K562 (cell line): ENCODE results near the gene ZNF609. TPM values are rescaled to one million over a fixed set of nuclear protein-coding genes. Genes with fewer than 3 reads are reported as not detected.

Experiments
- ATAC-seq: fragments of 200-7000 bp; cut with Tn5 transposase; 3 replicates; pipeline ENCODE4 v1.9.1; 2020; ENCODE audit warnings: moderate library complexity
- BruUV-seq: library from RNA; stranded (reverse); fragments of 400-500 nt; replicated peaks from 2 replicates; lab custom pipeline; 2021; lab: Mats Ljungman, UMichigan
- CTCF ChIA-PET: fragments of 300-600 bp; formaldehyde crosslinking; extraction: SDS; loops from one replicate; lab custom pipeline; 2021; ENCODE audit warnings: low intra/inter-chr PET ratio; lab: Yijun Ruan, JAX
- POLR2A ChIA-PET: fragments of 300-600, 350-650 bp; sonication (Branson Sonifier 250); formaldehyde crosslinking; extraction: SDS; loops from one replicate; lab custom pipeline; 2021; ENCODE audit warnings: antibody characterized with exemption, inconsistent platforms; lab: Yijun Ruan, JAX
- DNase-seq, 4 experiments: peaks; one replicate each; pipeline versions ENCODE4 v3.0.0 to v3.0.0-alpha.2; 2011 to 2018; ENCODE audit warnings: low spot score in 3 of 4, mixed read lengths in 3 of 4; ENCODE audit errors: extremely low read depth in 1 of 4
- FAIRE-seq: peaks from 2 replicates; lab custom pipeline; 2011; peaks lifted over from hg19 to GRCh38; lab: Jason Lieb, UNC
- H2AFZ ChIP-seq: 2 replicates; pipeline ENCODE4 v1.6.0; 2011; ENCODE audit warnings: low read depth, low read length, control low read depth, inconsistent platforms
- H3K27ac ChIP-seq: fragments of 200-600 bp; 3 replicates; pipeline ENCODE4 v1.8.0; 2011; ENCODE audit warnings: low read depth, mild to moderate bottlenecking, control low read depth, inconsistent platforms, low read length, moderate library complexity, mixed read lengths; ENCODE audit errors: extremely low read depth
- H3K27me3 ChIP-seq, 2 experiments: fragments of 300-600 bp in 1 of 2; 2 replicates in 1 of 2; 3 replicates in 1 of 2; pipeline versions ENCODE4 v1.6.0 to v1.8.0; 2011; ENCODE audit warnings: inconsistent platforms in 2 of 2, low read length in 2 of 2, mild to moderate bottlenecking in 1 of 2, mixed read lengths in 1 of 2, moderate library complexity in 1 of 2; ENCODE audit not compliant: control insufficient read depth in 2 of 2, insufficient read depth in 2 of 2
- H3K36me3 ChIP-seq: fragments of 300-600 bp; 3 replicates; pipeline ENCODE4 v1.8.0; 2011; ENCODE audit warnings: mild to moderate bottlenecking, low read length, inconsistent platforms; ENCODE audit not compliant: control insufficient read depth, insufficient read depth
- H3K4me1 ChIP-seq, 2 experiments: fragments of 200-600 bp in 1 of 2; replicated peaks in 1 of 2; 2 replicates in 1 of 2; 3 replicates in 1 of 2; pipeline versions ENCODE4 v1.5.1 to v1.8.0; 2011; ENCODE audit warnings: inconsistent platforms in 2 of 2, low read length in 2 of 2, mild to moderate bottlenecking in 1 of 2, mixed read lengths in 1 of 2, moderate library complexity in 1 of 2; ENCODE audit not compliant: control insufficient read depth in 2 of 2, insufficient read depth in 2 of 2
- H3K4me2 ChIP-seq: 2 replicates; pipeline ENCODE4 v1.6.1; 2011; ENCODE audit warnings: low read length, control low read depth, inconsistent platforms, mixed read lengths; ENCODE audit not compliant: insufficient read depth
- H3K4me3 ChIP-seq: fragments of 200-600 bp; sonication (generic), shearing (Covaris generic); 2 replicates; pipeline ENCODE4 v1.5.1; 2016; ENCODE audit warnings: control low read depth, inconsistent platforms
- H3K79me2 ChIP-seq: fragments of 200-600 bp; 3 replicates; pipeline ENCODE4 v1.8.0; 2011; ENCODE audit warnings: low read length, inconsistent platforms; ENCODE audit not compliant: control insufficient read depth, insufficient read depth
- H3K9ac ChIP-seq, 2 experiments: 2 replicates each; pipeline versions ENCODE4 v1.6.0 to v1.6.1; 2011; ENCODE audit warnings: low read depth in 2 of 2, low read length in 2 of 2, control low read depth in 1 of 2, inconsistent platforms in 1 of 2, mild to moderate bottlenecking in 1 of 2, mixed read lengths in 1 of 2; ENCODE audit not compliant: insufficient read depth in 1 of 2
- H3K9me1 ChIP-seq: one replicate; pipeline ENCODE4 v1.6.0; 2011; ENCODE audit warnings: inconsistent platforms, mild to moderate bottlenecking, low read length, moderate library complexity; ENCODE audit not compliant: control insufficient read depth, insufficient read depth
- H3K9me3 ChIP-seq: replicated peaks from 2 replicates; pipeline ENCODE4 v1.5.1; 2011; ENCODE audit warnings: low read depth, low read length, inconsistent platforms; ENCODE audit not compliant: control insufficient read depth, insufficient read depth
- H4K20me1 ChIP-seq: replicated peaks from 2 replicates; pipeline ENCODE4 v1.6.1; 2011; ENCODE audit warnings: low read length, inconsistent platforms, mixed read lengths; ENCODE audit not compliant: control insufficient read depth, insufficient read depth
- CC2D1A ChIP-seq: fragments of 450-650 bp; IDR thresholded peaks from 2 replicates; pipeline ENCODE4 v1.6.1; 2017; ENCODE audit warnings: mild to moderate bottlenecking
- ETS2 ChIP-seq: IDR thresholded peaks from 2 replicates; pipeline ENCODE4 v1.6.1; 2016; ENCODE audit warnings: borderline replicate concordance, missing genetic modification characterization, mild to moderate bottlenecking, moderate library complexity, missing compliant biosample characterization; ENCODE audit not compliant: poor library complexity, severe bottlenecking
- MTA3 ChIP-seq: fragments of 450-650 bp; formaldehyde crosslinking; IDR thresholded peaks from 2 replicates; pipeline ENCODE4 v1.6.1; 2017; ENCODE audit warnings: mild to moderate bottlenecking, borderline replicate concordance
- SMARCE1 ChIP-seq: fragments of 450-650 bp; IDR thresholded peaks from 2 replicates; pipeline ENCODE4 v1.7.1; 2016; ENCODE audit warnings: mild to moderate bottlenecking
- SMC3 ChIP-seq: conservative IDR thresholded peaks from 2 replicates; pipeline ENCODE4 v1.6.1; 2011; ENCODE audit warnings: low read depth, low read length, improper control_type of control experiment; ENCODE audit not compliant: insufficient read depth
- SRSF1 ChIP-seq: fragments of 200-400 bp; formaldehyde crosslinking; IDR thresholded peaks from 2 replicates; pipeline ENCODE4 v1.6.1; 2017; ENCODE audit warnings: mild to moderate bottlenecking, low read depth, low read length, moderate library complexity
- SRSF9 ChIP-seq: fragments of 200-400 bp; formaldehyde crosslinking; IDR thresholded peaks from 2 replicates; pipeline ENCODE4 v1.6.1; 2017; ENCODE audit warnings: low read depth, low read length, borderline replicate concordance
- TCF15 ChIP-seq: fragments of 250-450 bp; sonication (Bioruptor Pico); IDR thresholded peaks from 2 replicates; pipeline ENCODE4 v1.8.0; 2022; ENCODE audit warnings: moderate library complexity, mild to moderate bottlenecking, inconsistent platforms
- U2AF2 ChIP-seq: fragments of 200-400 bp; formaldehyde crosslinking; optimal IDR thresholded peaks from 2 replicates; pipeline ENCODE3; 2017; ENCODE audit warnings: low read depth, mild to moderate bottlenecking, low read length
- ZNF384 ChIP-seq: IDR thresholded peaks from 2 replicates; pipeline ENCODE4 v1.6.1; 2012; ENCODE audit warnings: low read depth, low read length, improper control_type of control experiment
- ZNF41 ChIP-seq: fragments of 250-450 bp; sonication (Bioruptor Pico); conservative IDR thresholded peaks from 2 replicates; pipeline ENCODE4 v1.4.0; 2020; ENCODE audit warnings: mild to moderate bottlenecking
- ZNF586 ChIP-seq: fragments of 450-650 bp; formaldehyde crosslinking; conservative IDR thresholded peaks from 2 replicates; pipeline ENCODE4 v1.4.0; 2020; ENCODE audit warnings: mild to moderate bottlenecking, moderate library complexity
- WGBS: fragments of 100-300 bp; shearing (Covaris generic); methylation state at CpG from one replicate; pipeline ENCODE4 v1.1.6; 2016; ENCODE audit warnings: low coverage, mixed read lengths; ENCODE audit not compliant: insufficient coverage; ENCODE audit errors: missing lambda C conversion rate; 5-methylcytosine and 5-hydroxymethylcytosine counted together
- in situ Hi-C: fragments of 300-500 bp; cut with MboI; formaldehyde crosslinking; loops from 4 replicates; pipeline ENCODE4 v1.15.0; 2018; ENCODE audit warnings: inconsistent platforms, mixed read lengths
- intact Hi-C: fragments of 100-400 bp; cut with micrococcal nuclease; formaldehyde crosslinking; loops from 2 replicates; pipeline ENCODE4 v1.14.2; 2022
- polyA plus RNA-seq, 8 experiments: library from polyadenylated mRNA; depleted of rRNA in 4 of 8; stranded (reverse) in 5 of 8; unstranded in 3 of 8; fragments of >200 nt; fragmentation: Nextera tagmentation in 2 of 8; fragmentation: Illumina TruSeq in 1 of 8; extraction: Ambion mirVana in 2 of 8; extraction: Trizol in 1 of 8; gene quantifications; 2 replicates each; pipeline versions ENCODE4 v1.2.1 to v1.2.3, GENCODE V29; 2011 to 2014; ENCODE audit warnings: inconsistent platforms in 1 of 8, missing spikeins in 1 of 8
- total RNA-seq, 7 experiments: library from RNA; depleted of rRNA in 6 of 7; stranded (reverse); fragments of >200 nt in 6 of 7; fragmentation: Illumina TruSeq in 2 of 7; extraction: Trizol in 2 of 7; gene quantifications; 2 replicates each; pipeline versions ENCODE4 v1.2.1 to v1.2.3, GENCODE V29; 2011 to 2021; ENCODE audit warnings: low replicate concordance in 1 of 7

Gene ZNF609
- total and polyA plus RNA-seq, 9 of the 15 experiments (the other 6 are each of a cell fraction or from before 2014, with no cell fraction given): 3.0 to 38.7 (median 17.8) TPM

- ATAC-seq (no peak), DNase-seq (no peak), FAIRE-seq (no peak)
- no peak overlapping the region for H2AFZ ChIP-seq
- H3K36me3 ChIP-seq: no peaks in the 10 kb centered on the region
- TF ChIP-seq ZNF586 (CRISPR knock-in tag) (no peak), ZNF384 (0 out of 2 replicates have a peak, but pooled peaks have one; percentile 36)
- peaks cover 3 to 12% of the 10 kb centered on the region in 2 experiments; a peak in 4 of 5 replicates for H3K4me1 ChIP-seq
- no peaks in the 10 kb centered on the region for H3K9me1 ChIP-seq
- no peak overlapping the region for H3K4me2 ChIP-seq
- no TSS peak for BruUV-seq
- peaks cover 60% of the 10 kb centered on the region for H3K79me2 ChIP-seq
- POLR2A ChIA-PET: no interaction called here
- H4K20me1 ChIP-seq: peaks cover 4% of the 10 kb centered on the region; the same call in 1 of the 2 replicates
- no peaks in the 10 kb centered on the region for H3K27me3 ChIP-seq
- 72% methylated on average over 4 of the region's 5 CpGs for WGBS
- H3K27ac ChIP-seq: no peak overlapping the region
- no peak overlapping the region for H3K4me3 ChIP-seq
- CTCF ChIA-PET: no interaction called here
- H3K9ac ChIP-seq: no peak overlapping the region
- H3K9me3 ChIP-seq: no peaks in the 10 kb centered on the region
- intact Hi-C loops (no loop called here), in situ Hi-C loops (no loop called here)
Observed at GRCh38 chr15:64614519-64614918, 154.1 kb downstream of the ZNF609 start.

DNA sequence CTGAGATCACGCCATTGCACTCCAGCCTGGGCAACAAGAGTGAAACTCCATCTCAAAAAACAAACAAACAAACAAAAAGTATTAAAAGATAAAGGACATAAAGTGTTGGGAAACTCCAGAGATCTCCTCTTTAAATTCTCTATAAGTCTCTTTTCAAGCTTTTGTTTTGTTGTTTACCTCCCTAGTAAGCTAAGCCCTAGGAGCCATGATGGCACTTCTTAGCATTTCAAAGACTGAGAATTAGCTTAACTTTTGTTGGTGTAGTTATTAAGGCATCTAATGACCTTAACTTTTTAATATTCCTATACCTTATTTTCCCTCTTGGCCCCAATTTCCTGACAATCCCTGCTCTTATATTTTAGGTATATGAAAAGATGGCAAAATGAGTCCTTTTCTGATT lies 157.3 kb downstream of the ZNF609 start:
- no peak overlapping the region for H3K27ac ChIP-seq
- H3K9me1 ChIP-seq: no peaks in the 10 kb centered on the region
- DNase-seq (no peak), ATAC-seq (no peak), FAIRE-seq (no peak)
- no peak overlapping the region for H3K4me2 ChIP-seq
- TF ChIP-seq SRSF9 (no peak), ZNF41 (CRISPR knock-in tag) (no peak), SRSF1 (no peak), CC2D1A (no peak), MTA3 (no peak), SMC3 (no peak), TCF15 (CRISPR knock-in tag) (no peak), ETS2 (tag) (no peak), U2AF2 (no peak), SMARCE1 (no peak)
- peaks cover 4 to 30% of the 10 kb centered on the region in 2 experiments; a peak in 4 of 5 replicates for H3K4me1 ChIP-seq
- peaks cover 12% of the 10 kb centered on the region; the same call in 1 of the 2 replicates for H4K20me1 ChIP-seq
- H3K27me3 ChIP-seq: no peaks in the 10 kb centered on the region
- peaks cover 8% of the 10 kb centered on the region; the same call in 2 of the 3 replicates for H3K36me3 ChIP-seq
- BruUV-seq: no TSS peak
- in situ Hi-C loops: no loop called here
- 100% methylated on average over 1 of the region's 1 CpG for WGBS
- H3K79me2 ChIP-seq: peaks cover 65% of the 10 kb centered on the region
- H3K4me3 ChIP-seq: no peak overlapping the region
- intact Hi-C loops: no loop called here
- no peaks in the 10 kb centered on the region for H3K9me3 ChIP-seq
- ChIA-PET POLR2A (interaction anchor here (0.8 to 0.9 kb wide), 2 partner anchors 21 to 367 kb away, joined by 4 read pairs; no protein-coding TSS in a partner anchor), CTCF (no interaction called here)
- no peak overlapping the region for H3K9ac ChIP-seq
- H2AFZ ChIP-seq: no peak overlapping the region
